ENCODE measurements around the gene CAMK2A.

Gene CAMK2A

DNA sequence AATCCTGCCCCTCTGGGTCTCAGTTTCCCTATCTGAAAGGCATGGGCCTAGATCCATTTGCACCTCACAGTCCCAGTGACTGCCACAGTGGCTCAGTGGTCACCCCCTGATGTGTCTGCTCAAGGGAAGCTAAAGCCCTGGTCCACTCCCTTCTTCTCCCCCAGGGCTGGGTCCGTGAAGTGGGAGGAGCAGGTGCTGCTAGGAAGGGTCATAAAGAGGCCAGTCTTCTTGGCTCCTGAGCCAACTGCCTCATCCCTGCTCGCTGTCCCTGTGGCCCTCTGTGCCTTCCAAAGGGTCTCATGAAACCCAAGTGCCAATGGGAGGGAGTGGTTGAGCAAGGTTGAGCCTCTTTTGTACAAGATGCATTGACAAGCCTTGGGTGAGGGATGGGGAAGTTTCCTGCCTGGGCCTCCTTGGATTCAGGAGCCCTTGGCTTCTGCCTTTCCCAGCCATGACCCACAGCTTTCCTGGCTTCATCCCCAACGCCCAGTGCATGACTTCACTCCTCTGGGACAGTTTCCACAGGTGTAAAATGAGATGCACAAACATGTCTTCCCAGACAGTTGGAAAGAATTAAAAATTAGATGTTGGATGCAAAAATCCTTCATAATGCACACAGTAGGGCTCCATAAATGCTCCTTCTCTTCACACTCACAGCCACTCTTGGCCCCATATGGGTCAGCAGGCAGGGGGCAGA lies 101.3 kb downstream of the CAMK2A start:
- TF ChIP-seq SCRT2 (tag by site-specific recombination; IDR thresholded peaks at IDR 0.05) (peak; percentile 84), ZNF623 (tag by site-specific recombination; IDR thresholded peaks at IDR 0.05) (no peak), ZNF341 (tag by site-specific recombination; IDR thresholded peaks at IDR 0.05; ENCODE audit: low read depth) (no peak)
- TF ChIP-seq, protein P1, sequence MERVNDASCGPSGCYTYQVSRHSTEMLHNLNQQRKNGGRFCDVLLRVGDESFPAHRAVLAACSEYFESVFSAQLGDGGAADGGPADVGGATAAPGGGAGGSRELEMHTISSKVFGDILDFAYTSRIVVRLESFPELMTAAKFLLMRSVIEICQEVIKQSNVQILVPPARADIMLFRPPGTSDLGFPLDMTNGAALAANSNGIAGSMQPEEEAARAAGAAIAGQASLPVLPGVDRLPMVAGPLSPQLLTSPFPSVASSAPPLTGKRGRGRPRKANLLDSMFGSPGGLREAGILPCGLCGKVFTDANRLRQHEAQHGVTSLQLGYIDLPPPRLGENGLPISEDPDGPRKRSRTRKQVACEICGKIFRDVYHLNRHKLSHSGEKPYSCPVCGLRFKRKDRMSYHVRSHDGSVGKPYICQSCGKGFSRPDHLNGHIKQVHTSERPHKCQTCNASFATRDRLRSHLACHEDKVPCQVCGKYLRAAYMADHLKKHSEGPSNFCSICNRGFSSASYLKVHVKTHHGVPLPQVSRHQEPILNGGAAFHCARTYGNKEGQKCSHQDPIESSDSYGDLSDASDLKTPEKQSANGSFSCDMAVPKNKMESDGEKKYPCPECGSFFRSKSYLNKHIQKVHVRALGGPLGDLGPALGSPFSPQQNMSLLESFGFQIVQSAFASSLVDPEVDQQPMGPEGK (tag by site-specific recombination; IDR thresholded peaks at IDR 0.05) = no peak
- TF ChIP-seq, protein P2, sequence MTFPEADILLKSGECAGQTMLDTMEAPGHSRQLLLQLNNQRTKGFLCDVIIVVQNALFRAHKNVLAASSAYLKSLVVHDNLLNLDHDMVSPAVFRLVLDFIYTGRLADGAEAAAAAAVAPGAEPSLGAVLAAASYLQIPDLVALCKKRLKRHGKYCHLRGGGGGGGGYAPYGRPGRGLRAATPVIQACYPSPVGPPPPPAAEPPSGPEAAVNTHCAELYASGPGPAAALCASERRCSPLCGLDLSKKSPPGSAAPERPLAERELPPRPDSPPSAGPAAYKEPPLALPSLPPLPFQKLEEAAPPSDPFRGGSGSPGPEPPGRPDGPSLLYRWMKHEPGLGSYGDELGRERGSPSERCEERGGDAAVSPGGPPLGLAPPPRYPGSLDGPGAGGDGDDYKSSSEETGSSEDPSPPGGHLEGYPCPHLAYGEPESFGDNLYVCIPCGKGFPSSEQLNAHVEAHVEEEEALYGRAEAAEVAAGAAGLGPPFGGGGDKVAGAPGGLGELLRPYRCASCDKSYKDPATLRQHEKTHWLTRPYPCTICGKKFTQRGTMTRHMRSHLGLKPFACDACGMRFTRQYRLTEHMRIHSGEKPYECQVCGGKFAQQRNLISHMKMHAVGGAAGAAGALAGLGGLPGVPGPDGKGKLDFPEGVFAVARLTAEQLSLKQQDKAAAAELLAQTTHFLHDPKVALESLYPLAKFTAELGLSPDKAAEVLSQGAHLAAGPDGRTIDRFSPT (tag by site-specific recombination; IDR thresholded peaks at IDR 0.05) = no peak
- TF ChIP-seq, protein P3, sequence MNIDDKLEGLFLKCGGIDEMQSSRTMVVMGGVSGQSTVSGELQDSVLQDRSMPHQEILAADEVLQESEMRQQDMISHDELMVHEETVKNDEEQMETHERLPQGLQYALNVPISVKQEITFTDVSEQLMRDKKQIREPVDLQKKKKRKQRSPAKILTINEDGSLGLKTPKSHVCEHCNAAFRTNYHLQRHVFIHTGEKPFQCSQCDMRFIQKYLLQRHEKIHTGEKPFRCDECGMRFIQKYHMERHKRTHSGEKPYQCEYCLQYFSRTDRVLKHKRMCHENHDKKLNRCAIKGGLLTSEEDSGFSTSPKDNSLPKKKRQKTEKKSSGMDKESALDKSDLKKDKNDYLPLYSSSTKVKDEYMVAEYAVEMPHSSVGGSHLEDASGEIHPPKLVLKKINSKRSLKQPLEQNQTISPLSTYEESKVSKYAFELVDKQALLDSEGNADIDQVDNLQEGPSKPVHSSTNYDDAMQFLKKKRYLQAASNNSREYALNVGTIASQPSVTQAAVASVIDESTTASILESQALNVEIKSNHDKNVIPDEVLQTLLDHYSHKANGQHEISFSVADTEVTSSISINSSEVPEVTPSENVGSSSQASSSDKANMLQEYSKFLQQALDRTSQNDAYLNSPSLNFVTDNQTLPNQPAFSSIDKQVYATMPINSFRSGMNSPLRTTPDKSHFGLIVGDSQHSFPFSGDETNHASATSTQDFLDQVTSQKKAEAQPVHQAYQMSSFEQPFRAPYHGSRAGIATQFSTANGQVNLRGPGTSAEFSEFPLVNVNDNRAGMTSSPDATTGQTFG (tag by site-specific recombination; IDR thresholded peaks at IDR 0.05; ENCODE audit: borderline replicate concordance) = no peak

DNA sequence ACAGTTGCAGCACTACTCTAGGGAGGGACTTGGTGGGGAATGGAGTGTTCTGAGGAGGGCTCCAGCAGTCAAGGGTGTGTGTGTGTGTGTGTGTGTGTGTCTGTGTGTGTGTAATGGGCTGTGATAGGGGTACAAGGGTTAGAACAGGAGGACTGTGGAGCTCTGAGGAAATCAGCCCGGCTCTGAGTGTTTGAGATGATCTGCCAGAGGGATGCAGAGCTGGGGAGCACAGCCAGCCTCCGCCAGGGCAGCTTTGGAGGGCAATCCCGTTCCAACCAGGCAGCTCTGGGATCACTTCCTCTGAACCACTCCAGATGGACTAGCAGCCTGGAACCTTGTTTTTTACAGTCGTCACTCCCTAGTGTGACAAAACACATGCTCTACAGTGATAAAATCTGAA lies 102.7 kb downstream of the CAMK2A start:
- Histone ChIP-seq H3K4me3 (ENCODE audit: low read depth, low read length) (no peak overlapping the region), H3K36me3 (ENCODE audit: control insufficient read depth in 2 of 2, insufficient read depth in 1 of 2, low read length in 2 of 2) (no peaks in the 10 kb centered on the region), H3K9me3 (ENCODE audit: control insufficient read depth, insufficient read depth, low read depth, low read length) (no peaks in the 10 kb centered on the region), H3K4me1 (ENCODE audit: control insufficient read depth, insufficient read depth, low read length) (no peaks in the 10 kb centered on the region), H3K27ac (ENCODE audit: extremely low read depth, low read depth, low read length) (no peak overlapping the region)
- TF ChIP-seq ZNF747 (tag by site-specific recombination; IDR thresholded peaks at IDR 0.05) (no peak), ZNF600 (tag by site-specific recombination; IDR thresholded peaks at IDR 0.05) (0 out of 2 replicates have a peak, but pooled peaks have one; percentile 37)
- ChIA-PET CTCF (interaction anchor here (0.7 kb wide), 3 partner anchors 13 to 327 kb away, joined by 3 to 4 read pairs (median 3); no protein-coding TSS in a partner anchor), POLR2A (no interaction called here)

More for the DNA sequence above, 101.3 kb downstream of the CAMK2A start:
- ChIA-PET POLR2A (no interaction called here), CTCF (interaction anchor here (0.8 kb wide), 1 partner anchor 9 kb away, joined by 3 read pairs; no protein-coding TSS in a partner anchor)
- Histone ChIP-seq H3K27ac (ENCODE audit: extremely low read depth, low read depth, low read length) (no peak overlapping the region), H3K4me1 (ENCODE audit: control insufficient read depth, insufficient read depth, low read length) (no peaks in the 10 kb centered on the region), H3K36me3 (ENCODE audit: control insufficient read depth in 2 of 2, insufficient read depth in 1 of 2, low read length in 2 of 2) (no peaks in the 10 kb centered on the region), H3K9me3 (ENCODE audit: control insufficient read depth, insufficient read depth, low read depth, low read length) (no peaks in the 10 kb centered on the region), H3K4me3 (ENCODE audit: low read depth, low read length) (no peak overlapping the region)

DNA sequence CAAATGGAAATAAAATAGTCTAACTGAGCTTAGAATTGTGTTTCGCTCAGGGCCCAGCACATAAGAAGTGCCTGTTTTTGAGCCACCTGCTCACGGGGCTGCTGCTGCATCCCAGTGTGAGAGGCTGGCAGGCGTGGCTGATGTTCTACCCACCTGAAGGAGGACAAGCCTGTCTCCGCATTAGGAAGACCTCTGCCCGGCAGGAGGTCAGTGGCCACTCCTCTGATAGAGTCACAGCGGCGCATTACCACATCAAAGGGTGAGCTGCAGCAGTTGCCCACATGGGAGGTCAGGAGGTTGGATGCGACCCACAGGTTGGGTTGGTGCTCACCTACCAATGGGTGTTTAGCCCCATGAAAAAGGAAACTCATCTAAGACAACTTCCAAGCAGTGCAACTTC lies 103.4 kb downstream of the CAMK2A start:
- Histone ChIP-seq H3K27ac (ENCODE audit: extremely low read depth, low read depth, low read length) (no peak overlapping the region), H3K4me1 (ENCODE audit: control insufficient read depth, insufficient read depth, low read length) (no peaks in the 10 kb centered on the region), H3K4me3 (ENCODE audit: low read depth, low read length) (no peak overlapping the region), H3K9me3 (ENCODE audit: control insufficient read depth, insufficient read depth, low read depth, low read length) (no peaks in the 10 kb centered on the region), H3K36me3 (ENCODE audit: control insufficient read depth in 2 of 2, insufficient read depth in 1 of 2, low read length in 2 of 2) (no peaks in the 10 kb centered on the region)
- TF ChIP-seq ZNF19 (tag by site-specific recombination; IDR thresholded peaks at IDR 0.05; ENCODE audit: low read depth) = no peak
- no peak for TF ChIP-seq ZNF391 (tag by site-specific recombination; IDR thresholded peaks at IDR 0.05; ENCODE audit: borderline replicate concordance, low read depth)
- TF ChIP-seq, protein P4, sequence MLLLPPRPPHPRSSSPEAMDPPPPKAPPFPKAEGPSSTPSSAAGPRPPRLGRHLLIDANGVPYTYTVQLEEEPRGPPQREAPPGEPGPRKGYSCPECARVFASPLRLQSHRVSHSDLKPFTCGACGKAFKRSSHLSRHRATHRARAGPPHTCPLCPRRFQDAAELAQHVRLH (tag by site-specific recombination; IDR thresholded peaks at IDR 0.05) = no peak
- TF ChIP-seq ZNF2 (tag by site-specific recombination; IDR thresholded peaks at IDR 0.05) = no peak
- no peak for TF ChIP-seq ZFP41 (tag by site-specific recombination; IDR thresholded peaks at IDR 0.05; ENCODE audit: borderline replicate concordance)
- no peak for TF ChIP-seq OSR2 (tag by site-specific recombination; IDR thresholded peaks at IDR 0.05)
- POLR2A ChIA-PET = no interaction called here
- CTCF ChIA-PET = interaction anchor here (0.7 kb wide), 1 partner anchor 12 kb away, joined by 3 read pairs; no protein-coding TSS in a partner anchor

Data from HEK293 (cell line).